Stimulated activated CD4-positive, alpha-beta T cell treated with anti-CD3 and anti-CD28 coated beads, TNF-alpha, amount 100 ng/mL, for 48 hours (primary cell): ENCODE results near the gene NPTX1.

ENCODE experiments used
- DNase-seq, 3 donors: peaks; one replicate each; pipeline ENCODE4 v3.0.0-alpha.2; 2020; ENCODE audit warnings: low read depth in 3 of 3

NPTX1 gene

GRCh38 chr17:80503921-80504320, 27.5 kb upstream of the NPTX1 start:
- DNase-seq: no peak

- no peak for DNase-seq
These were observed 26.6 kb upstream of the NPTX1 start for GRCh38 chr17:80503031-80503430.

DNA sequence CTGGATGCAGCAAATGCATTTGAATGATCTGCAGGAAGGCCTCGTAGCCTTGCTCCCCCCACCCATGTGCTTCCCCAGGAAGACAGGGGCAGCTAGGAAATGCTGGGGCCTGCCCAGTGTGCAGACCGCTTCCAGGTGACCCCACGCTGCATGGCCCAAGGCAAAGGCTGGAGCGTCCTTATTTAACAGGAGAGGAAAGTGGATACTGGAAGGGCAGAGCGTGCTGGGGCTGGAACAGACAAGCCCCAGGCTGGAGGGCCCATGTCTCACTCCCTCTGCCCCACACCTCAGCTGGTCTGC, 26.1 kb upstream of the NPTX1 start:
- DNase-seq: no peak

DNA sequence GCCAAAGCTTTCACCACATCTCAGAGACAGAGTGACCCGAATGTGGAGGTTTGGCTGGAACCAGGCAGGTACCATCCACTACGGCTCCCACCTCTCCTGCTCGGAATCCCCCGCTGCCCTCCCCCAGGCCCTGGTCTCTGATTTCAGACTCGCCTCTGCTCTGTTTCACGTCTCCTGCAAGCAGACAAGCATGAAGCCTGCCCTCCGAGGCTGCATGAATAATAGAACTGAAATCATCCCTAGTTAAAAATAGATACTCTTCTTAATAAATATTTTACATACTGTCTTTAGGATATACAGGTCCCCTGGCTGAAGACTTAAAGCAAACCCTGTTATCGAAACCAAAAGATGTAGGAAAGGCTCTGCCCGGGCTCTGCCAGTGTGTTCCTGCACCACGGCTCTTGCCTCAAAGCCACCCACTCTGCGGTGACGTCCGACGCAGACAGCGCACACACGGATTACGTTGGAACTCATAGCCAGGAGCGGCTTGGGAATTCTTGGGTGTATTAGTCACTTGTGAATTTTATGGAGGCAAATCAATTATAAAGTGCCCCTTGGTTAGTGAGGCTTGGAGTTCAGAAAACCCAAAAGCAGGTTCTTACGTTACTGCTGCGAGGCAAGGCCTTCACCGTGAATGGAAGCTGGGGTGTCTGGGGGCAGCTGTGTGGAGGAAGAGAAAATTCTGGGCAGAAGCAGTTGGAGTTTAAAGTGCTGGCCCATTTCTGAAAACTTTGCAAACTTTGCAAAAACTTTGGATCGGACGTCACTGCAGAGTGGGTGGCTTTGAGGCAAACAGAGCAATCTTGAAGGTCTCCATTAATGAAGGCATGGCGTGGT, 25.6 kb upstream of the NPTX1 start:
- DNase-seq: no peak

- DNase-seq: no peak
These were observed 23.7 kb upstream of the NPTX1 start for GRCh38 chr17:80499961-80500665.

DNA sequence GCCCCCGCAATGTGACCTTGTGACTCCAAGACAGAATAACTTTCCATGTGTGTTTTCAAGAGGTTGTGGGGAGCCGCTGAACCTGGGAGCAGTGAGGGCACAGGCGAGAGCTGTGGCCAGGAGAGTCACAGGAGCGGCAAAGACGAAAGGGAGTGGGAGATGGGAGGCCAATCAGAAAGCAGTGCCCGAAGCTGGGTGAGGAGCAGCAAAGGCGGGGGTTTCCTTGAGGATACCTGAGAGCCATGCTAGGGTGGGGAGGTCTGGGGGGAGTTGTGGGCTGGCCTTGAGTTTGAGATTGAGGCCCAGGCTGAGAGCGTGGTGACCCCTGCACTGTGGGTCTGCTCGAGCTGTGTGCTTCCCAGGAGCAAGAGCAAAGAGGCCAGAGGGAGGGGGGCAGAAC, 23.2 kb upstream of the NPTX1 start:
- no peak for DNase-seq

GRCh38 chr17:80498920-80499410, 22.6 kb upstream of the NPTX1 start:
- no peak for DNase-seq

DNA sequence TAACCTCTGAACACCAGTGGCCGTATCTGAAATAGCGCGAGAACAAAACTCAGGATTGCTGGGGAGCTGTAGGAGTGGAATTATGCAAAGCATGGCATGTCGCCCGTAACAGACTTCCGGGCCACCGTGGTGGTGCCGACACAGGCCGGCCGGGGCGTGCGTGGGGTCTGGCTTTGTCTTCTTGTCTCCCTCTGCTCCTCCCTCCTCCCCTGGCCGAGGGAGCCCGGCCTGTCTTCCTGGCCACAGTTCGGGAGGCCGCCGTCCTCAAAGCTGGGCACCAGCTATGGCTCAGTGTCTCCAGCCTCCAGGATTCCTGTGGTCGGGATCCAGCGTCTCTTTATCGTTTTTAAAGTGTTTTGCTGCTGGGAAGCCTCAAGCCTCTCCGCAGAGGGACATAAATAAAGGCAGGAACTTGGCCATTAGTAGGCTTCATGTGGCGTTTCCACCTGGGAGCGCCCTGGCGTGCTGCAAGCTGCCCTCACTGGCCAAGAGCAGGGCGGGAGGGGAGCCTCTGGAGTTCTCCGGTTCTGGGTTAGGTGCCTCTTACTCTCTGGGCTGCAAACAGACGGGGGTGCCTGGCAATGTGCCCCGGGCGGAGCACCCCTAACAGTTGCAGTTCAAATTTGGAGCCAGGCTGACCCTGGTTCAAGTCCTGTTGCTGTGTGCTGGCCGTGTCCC, 22.0 kb upstream of the NPTX1 start:
- no peak for DNase-seq

DNA sequence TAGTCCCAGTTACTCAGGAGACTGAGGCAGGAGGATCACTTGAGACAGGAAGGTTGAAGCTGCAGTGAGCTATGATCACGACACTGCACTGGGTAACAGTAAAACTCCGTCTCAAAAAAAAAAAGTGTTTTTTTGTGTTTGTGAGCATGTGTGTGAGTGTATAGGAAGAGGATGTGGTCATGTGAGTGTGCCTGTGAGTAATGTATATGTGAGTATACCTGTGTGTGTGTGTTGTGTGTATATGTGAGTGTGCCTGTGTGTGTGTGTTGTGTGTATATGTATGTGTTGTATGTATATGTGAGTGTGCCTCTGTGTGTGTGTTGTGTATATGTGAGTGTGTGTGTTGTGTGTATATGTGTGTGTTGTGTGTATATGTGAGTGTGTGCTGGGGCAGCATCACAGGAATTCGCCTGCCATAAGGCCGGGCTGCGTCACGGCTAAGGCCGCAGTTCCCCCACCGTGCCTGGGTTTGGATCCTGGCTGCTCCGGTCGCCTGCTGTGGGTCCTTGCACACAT, 21.4 kb upstream of the NPTX1 start:
- DNase-seq: no peak

- DNase-seq: no peak
These were observed 18.1 kb upstream of the NPTX1 start for GRCh38 chr17:80494547-80494946.

- DNase-seq: no peak
These were observed 16.1 kb upstream of the NPTX1 start for GRCh38 chr17:80492343-80493136.

DNA sequence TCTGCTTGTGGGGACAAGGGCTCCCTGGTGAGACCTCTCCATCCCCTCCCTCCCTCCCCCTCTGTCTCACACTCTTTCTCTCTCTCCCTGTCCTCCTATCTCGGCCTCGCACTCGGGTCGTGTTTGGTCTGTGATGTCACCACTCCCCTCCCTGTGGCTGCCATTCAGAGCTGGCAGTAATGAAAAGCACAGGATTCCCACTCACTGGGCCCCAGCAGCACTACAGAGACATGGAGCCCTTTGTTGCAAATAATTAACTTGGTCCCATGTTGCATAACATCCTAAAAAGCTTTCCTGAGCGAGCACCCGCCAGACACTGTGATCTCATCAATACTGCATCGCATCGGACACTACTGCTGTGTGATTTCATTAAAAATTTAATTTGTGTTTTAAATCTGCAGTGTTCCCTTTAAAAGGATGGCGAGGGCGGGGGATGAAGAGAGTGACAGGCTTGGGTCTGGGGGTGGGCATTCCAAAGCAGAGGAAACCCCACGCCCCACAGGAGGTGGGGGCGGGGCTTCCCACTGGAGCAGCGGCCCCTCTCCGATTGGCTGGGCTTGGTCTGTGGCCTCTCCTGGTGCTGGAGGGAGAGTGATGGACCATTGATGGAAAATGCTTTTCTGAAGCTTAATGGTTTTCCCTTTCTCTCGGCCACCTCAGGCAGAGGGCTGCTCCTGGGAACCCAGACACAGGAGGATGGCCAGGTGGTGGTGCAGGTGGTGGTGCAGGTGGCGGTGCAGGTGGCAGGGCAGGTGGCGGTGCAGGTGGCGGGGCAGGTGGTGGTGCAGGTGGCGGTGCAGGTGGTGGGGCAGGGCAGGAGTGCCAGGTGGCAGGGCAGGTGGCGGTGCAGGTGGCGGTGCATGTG, 15.3 kb upstream of the NPTX1 start:
- DNase-seq: no peak

DNA sequence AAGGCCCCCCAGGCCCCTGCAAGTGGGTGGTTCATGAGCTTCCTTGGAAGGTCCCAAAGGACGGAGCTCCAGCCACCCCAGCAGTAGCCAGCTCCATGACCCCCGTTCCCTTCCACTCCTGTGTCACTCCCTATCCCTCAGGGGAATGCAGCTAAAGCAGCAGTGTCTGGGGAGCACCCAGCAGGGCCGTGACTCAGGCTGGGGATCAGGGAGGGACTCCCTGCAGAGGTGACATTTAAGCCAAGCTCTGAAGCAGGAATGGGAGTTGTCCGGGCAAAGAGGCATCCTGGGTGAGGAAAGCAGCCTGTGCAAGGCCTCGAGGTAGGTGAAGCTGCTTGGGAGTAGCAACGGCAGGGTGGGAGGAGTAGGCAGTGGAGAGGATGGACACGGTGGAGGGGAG, 11.1 kb upstream of the NPTX1 start:
- DNase-seq: no peak

- no peak for DNase-seq
These were observed 10.3 kb upstream of the NPTX1 start for GRCh38 chr17:80486692-80487091.

DNA sequence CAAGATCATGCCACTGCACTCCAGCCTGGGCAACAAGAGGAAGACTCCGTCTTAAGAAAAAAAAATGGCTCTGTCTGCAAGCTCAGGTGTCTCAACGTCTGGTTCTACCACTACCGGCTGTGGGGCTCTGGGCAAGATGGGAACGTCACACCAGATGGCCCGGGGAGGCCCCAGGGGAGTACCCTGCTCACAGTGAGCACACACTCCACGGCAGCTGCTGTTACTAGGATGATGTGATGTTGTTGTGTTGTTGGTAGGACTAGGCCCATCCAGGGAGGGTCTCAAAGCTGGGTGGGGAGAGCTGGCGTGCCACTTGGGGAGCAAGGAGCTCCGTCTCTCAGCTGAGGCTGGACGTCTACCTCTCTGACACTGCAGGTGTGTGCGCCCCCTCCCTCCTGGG, 9.4 kb upstream of the NPTX1 start:
- no peak for DNase-seq

GRCh38 chr17:80482555-80483308, 6.3 kb upstream of the NPTX1 start:
- no peak for DNase-seq

GRCh38 chr17:80482058-80482318, 5.6 kb upstream of the NPTX1 start:
- no peak for DNase-seq

DNA sequence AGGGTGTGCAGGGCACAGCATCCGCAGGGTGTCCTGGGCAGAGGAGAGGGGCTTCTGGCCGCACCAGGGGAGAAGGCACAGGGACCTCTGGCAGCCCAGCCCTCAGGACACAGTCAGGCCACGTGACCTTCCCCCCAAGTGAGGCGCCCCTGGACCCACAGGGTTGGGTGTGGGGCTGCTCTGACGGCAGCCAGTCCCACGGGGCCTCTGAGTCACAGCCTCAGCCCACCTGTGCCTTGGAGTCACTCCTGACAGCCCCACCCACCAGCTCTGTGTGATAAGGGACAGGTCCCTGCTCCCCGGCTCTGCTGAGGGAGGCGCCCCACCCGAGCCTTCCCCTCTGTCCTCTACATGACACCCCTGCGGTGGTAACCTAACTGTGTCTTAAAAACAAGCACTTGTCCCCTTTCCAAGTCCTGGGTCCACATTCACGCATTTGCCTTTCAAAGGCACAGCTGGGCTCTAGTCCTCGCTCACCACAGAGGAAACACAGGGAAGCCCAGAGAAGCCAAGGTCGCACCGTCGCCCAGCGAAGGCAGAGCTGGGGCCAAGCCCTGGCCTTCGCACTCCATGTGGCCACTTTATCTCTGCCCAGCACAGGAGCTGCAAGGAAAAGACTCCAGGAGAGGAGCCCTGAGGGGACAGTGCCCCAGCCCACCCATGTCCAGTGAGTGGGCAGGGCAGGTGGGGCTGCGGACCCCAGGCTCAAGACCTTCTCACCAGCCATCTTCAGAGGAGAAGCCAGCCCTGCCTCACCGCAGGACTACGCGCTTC, 5.1 kb upstream of the NPTX1 start:
- no peak for DNase-seq

DNA sequence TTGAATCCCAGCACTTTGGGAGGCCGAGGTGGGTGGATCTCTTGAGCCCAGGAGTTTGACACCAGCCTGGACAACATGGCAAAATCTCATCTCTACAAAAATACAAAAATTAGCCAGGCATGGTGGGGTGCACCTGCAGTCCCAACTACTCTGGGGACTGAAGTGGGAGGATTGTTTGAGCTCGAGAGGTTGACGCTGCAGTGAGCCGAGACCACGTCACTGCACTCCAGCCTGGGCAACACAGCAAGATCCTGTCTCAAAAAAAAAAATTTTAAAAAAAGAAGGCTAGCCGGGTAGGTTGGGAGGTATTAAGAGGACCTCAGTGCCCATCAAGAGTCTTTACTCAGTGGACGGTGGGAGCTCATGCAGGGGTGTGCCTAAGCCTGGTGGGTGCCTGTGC, 3.8 kb upstream of the NPTX1 start:
- DNase-seq: no peak

DNA sequence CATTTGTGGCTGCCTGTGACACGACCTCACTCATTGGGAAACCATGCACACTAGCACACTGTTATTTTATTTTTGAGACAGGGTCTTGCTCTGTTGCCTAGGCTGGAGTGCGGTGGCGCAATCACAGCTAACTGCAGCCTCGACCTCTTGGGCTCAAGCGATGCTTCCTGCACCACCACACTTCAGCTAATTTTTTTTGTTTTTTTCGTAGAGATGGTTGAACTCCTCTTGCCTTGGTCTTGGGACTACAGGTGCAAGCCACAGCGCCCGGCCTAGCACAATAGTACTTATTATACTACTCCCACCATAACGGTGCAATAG, 2.8 kb upstream of the NPTX1 start:
- no peak for DNase-seq
